HG03159 (cell line): Measurements from ENCODE around the gene DOCK8.

Experiments
- ATAC-seq: cut with Tn5 transposase; IDR thresholded peaks from one replicate; pipeline ENCODE4 v1.9.1; 2021; ENCODE audit warnings: mild to moderate bottlenecking, moderate library complexity; ENCODE audit not compliant: unreplicated experiment

Gene DOCK8

DNA sequence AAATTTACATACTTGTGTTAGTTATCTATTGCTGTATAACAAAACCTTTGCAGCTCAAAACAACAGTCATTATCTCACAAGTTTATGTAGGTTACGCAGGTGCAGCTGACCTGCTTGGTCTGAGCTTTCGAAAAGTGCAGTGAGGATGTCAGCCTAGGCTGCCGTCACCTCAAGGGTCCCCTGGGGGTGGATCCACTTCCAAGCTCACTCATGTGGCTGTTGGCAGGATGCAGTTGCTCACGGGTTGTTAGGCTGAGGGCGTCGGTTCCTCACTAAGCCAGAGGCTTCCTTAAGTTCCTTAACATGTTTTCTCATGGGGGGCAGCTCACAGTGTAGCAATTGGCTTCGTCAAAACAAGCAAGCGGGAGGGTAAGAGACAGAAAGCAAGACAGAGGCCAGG is 139.8 kb downstream of the DOCK8 start:
- no peak for ATAC-seq

GRCh38 chr9:357560-357959 is 142.9 kb downstream of the DOCK8 start:
- no peak for ATAC-seq

DNA sequence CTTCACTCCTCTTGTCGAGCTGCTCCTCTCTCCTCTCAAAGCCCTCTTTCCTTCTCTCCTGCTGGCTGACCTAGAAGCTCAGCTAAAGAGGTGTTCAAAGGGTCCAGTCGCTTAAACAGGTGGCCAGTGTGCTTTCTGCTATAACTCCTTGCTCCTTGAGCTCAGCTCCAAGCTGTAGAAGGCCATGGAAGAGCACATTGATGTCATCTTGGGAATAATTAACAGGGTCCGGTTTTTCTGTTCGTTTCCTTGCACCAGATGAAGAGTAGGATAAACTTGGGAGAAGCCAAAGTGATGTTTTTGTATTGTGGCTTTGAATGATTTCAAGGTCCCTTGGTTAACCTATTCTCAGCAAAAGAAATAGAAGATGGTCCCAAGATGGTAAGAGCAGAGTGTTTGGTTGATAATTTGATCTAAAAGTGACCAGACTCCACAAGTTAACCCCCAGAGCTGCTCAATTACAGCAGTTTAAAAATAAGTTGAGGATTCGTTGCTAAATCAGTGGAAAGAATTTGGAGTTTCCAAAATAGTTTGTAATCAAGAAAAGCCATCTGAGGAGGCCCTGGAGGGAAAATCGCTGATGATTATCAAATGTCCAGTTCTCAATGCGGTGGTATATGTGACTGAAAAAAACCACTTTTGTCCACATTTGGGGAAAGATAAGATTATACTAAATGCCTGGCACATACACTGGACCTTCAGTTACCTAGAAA is 148.1 kb downstream of the DOCK8 start:
- no peak for ATAC-seq

- ATAC-seq, result no peak
These were observed 148.6 kb downstream of the DOCK8 start for GRCh38 chr9:363274-363612.

- no peak for ATAC-seq
These were observed 150.8 kb downstream of the DOCK8 start for GRCh38 chr9:365436-365835.

DNA sequence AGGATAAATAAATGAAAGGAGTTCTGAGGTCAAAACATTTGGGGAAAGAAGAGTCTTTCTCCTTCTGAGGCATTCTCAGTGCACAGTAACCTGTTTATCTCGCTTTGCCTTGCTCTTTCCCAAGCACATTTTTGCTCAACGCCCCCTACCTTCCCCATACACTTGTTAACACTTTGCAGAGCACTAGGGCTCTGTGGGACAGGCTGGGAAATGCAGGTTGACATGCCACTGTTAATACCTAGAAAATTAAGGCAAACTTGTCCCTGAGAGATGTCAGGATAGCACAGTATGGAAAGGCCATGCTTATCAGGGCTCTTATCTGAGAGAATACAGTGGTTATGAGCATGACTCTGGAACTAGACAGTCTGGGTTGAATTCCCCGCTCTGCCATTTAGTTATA is 152.0 kb downstream of the DOCK8 start:
- ATAC-seq, result no peak

DNA sequence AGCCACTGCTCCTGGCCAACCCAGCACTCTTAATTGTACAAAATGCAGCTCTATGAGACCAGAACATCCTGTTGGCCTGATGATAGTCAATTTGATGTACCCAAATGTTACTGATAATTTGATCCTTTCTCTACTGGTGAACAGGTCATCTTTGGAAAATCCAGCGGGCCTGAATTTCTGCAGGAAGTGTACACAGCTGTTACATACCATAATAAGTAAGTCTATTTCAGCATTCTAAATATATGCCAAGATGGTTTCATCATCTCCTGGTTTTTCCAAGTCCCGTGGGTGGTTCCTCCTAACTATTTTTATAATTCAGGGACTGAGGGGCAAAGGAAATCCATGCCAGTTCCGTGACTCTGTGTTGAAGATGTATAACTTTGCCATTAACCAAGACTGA is 155.4 kb downstream of the DOCK8 start:
- ATAC-seq, result no peak

- ATAC-seq, result no peak
These were observed 156.7 kb downstream of the DOCK8 start for GRCh38 chr9:371349-371748.

GRCh38 chr9:372128-372527 is 157.5 kb downstream of the DOCK8 start:
- no peak for ATAC-seq

DNA sequence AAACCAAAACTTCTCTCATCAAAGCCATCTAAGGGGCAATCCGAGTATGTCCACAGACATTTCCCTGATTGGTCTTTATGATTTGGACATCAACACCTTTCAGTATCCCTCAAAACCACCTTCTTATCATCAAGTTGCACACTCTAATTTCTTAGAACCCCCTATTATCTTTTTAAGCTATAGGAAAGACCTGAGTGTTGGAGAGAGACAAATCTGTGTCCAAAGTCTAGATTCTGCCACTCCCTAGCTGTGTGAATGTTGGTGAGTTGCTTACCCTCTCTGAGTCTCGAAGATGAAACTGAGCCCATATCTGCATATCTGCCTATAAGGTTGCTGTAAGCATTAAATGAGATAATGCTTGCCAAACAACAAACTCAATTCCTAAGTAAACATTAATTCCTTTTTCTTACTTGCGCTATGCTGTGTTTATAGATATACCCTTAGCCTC is 159.1 kb downstream of the DOCK8 start:
- ATAC-seq, result no peak

DNA sequence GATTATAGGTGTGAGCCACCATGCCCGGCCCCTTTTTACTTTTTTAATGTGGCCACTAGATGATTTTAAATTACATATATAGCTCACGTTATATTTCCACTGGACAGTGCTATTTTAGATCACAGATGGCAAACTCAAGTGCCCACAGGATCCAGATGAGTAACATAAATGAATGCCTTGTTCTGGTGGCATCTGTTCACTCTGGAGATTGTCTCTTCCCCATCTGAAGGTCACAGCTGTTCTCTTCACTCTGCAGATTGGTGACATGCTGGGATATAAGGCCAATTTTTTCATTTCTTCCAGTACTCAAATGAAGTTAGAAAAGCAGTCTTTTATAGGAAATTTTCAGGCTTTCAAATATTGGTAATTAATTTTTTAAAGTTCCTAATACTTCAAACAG is 160.1 kb downstream of the DOCK8 start:
- ATAC-seq, result no peak

DNA sequence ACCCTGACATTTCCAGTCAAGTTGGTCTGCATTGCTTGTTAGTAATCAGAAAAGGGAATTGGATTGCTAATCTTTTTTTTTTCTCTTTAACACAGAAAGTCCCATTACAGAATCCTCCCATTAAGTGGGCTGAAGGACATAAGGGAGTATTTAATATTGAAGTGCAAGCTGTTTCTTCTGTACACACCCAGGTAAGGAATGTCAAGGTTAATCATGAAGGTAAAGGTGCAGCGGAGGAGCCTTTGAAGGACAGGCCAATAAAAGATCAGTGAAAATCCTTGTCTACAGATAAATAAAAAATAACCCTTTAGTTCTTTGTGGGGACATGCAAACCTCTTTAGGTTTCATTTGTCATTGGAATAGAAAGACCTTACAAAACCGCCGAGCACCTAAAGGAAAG is 161.4 kb downstream of the DOCK8 start:
- no peak for ATAC-seq

DNA sequence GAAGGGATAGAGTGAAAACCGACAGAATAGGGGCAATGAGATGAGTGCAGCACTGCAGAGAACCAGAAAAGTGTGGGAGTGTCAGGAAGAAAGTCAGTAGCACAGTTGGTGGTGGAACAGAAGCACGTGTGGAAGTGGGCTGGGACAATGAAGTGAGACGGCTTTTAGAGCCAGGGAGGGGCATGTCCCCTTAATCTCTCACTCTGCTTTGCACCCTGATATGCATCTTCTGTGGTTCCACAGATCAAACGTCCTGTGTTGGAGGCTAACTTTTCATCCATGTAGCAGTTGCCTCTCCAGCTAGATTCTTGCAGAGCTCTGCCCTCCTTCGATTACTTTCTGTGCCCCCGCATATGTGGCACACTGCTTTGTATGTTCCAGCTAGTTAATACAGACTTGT is 163.6 kb downstream of the DOCK8 start:
- ATAC-seq, result no peak

DNA sequence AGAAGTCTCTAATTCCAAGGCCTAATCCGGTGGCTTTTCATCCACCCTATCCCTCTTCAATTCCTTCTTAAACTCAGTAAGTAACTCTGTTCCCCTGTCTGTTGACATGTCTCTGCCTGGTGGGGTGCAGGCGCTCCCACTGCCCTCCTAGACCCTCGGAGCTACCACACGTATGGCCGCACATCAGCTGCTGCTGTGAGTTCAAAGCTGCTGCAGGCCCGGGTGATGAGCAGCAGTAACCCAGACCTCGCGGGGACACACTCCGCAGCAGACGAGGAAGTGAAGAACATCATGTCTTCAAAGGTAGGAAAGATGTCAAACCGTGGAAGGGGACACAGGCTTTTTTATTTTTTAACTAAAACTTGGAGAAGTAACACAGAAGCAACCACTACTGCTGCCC is 167.7 kb downstream of the DOCK8 start:
- no peak for ATAC-seq

- ATAC-seq, result no peak
These were observed 171.2 kb downstream of the DOCK8 start for GRCh38 chr9:385818-386398.

DNA sequence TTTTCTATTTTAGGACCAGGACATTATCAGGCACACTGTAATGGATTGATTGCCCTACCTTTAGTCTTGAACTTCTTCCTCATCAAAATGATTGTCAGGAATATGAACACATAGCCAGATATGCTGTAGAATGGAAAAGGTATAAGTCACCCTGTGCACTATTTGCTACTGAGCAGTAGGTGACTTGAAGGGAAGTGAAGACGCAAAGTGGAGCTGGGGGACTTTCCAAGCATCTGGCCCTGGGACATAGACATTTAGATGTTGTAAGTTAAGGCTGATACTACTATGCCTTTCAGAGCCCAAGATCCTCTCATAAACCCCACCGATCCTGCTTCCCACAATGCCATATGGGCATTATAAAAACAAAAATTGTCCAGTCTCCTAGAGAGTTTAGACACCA is 174.5 kb downstream of the DOCK8 start:
- no peak for ATAC-seq

- no peak for ATAC-seq
These were observed 175.1 kb downstream of the DOCK8 start for GRCh38 chr9:389758-390157.

- ATAC-seq, result no peak
These were observed 177.6 kb downstream of the DOCK8 start for GRCh38 chr9:392077-392804.

GRCh38 chr9:394347-395052 is 179.8 kb downstream of the DOCK8 start:
- no peak for ATAC-seq

DNA sequence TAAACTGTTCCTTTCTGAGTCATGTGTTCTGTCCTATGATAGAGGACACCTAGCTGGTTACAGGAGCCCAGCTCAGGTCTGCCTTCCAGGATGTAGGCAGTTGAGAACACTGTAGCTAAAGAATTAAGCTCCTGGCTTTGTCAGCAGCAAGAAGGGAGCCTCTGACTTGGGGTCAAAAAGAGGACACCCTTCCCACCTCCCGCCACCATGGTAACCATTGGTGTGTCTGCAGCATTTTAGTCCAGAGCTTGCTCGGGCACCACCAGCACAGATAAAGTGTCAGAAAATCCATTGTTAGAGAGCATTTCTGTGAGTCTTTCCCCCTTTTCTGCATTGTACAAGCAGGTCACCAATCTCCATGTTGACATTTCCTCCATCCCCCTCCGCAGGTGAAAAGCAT is 181.7 kb downstream of the DOCK8 start:
- no peak for ATAC-seq

DNA sequence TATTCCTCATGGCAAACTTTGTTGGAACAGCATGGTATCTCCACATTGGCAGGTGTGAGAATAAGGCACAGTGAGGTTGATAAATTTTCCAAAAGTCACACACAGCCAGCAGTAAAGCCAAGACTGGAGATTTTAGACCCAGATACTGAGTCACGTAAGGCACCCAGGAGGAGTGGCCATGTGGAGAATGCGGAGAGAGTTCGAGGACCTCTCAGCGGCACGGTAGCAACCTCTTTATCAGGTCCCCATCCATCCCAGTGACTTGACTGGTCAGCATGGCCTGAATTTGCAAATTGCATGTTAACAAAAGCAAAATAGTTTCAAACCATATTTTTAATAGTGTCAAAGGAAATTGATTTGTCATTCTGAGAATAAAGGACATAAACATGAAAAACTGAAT is 183.4 kb downstream of the DOCK8 start:
- no peak for ATAC-seq

- no peak for ATAC-seq
These were observed 186.6 kb downstream of the DOCK8 start for GRCh38 chr9:401223-401622.
